Spinal cord (tissue), 10 donors: ENCODE measurements around the gene ADGRA3. TPM values are rescaled to one million over a fixed set of nuclear protein-coding genes. Genes with fewer than 3 reads are reported as not detected.

Experiments
- DNase-seq, 6 donors: peaks; one replicate each; pipeline versions ENCODE4 v3.0.0 to v3.0.0-alpha.2; 2013 to 2015; ENCODE audit warnings: low spot score in 6 of 6, low read depth in 4 of 6
- H3K27ac ChIP-seq: one replicate; pipeline ENCODE4 v1.5.1; 2013; ENCODE audit warnings: low read depth, low read length, control low read depth
- H3K27me3 ChIP-seq: one replicate; pipeline ENCODE4 v1.6.1; 2013; ENCODE audit warnings: low read length; ENCODE audit not compliant: control insufficient read depth, insufficient read depth
- H3K36me3 ChIP-seq: one replicate; pipeline ENCODE4 v1.6.1; 2013; ENCODE audit warnings: low read length; ENCODE audit not compliant: control insufficient read depth, insufficient read depth
- H3K4me1 ChIP-seq: one replicate; pipeline ENCODE4 v1.6.1; 2013; ENCODE audit warnings: low read length; ENCODE audit not compliant: control insufficient read depth, insufficient read depth
- H3K4me3 ChIP-seq: one replicate; pipeline ENCODE4 v1.5.1; 2013; ENCODE audit warnings: low read depth, low read length, control low read depth
- H3K9me3 ChIP-seq: one replicate; pipeline ENCODE4 v1.6.1; 2013; ENCODE audit warnings: low read length; ENCODE audit not compliant: control insufficient read depth, insufficient read depth
- WGBS: methylation state at CpG from one replicate; pipeline ENCODE4 v1.1.5; 2013; ENCODE audit warnings: missing lambda C conversion rate; ENCODE audit not compliant: insufficient coverage; 5-methylcytosine and 5-hydroxymethylcytosine counted together
- long read RNA-seq, 4 donors: transcript quantifications; one replicate each; lab custom pipeline, GENCODE V29; 2026
- polyA plus RNA-seq, 2 donors: library from polyadenylated mRNA; unstranded; fragments of 120-200 nt; gene quantifications; one replicate each; pipeline ENCODE4 v1.2.1, GENCODE V29; 2013; ENCODE audit not compliant: insufficient read length in 2 of 2
- total RNA-seq, 2 donors: library from RNA; depleted of rRNA in 1 of 2; stranded (reverse); fragments of 120-200 nt in 1 of 2; fragments of >200 nt in 1 of 2; gene quantifications; one replicate each; pipeline versions ENCODE4 v1.2.3 to v1.2.4, GENCODE V29; 2013 to 2014
- donor health status: healthy.

Gene ADGRA3, protein sequence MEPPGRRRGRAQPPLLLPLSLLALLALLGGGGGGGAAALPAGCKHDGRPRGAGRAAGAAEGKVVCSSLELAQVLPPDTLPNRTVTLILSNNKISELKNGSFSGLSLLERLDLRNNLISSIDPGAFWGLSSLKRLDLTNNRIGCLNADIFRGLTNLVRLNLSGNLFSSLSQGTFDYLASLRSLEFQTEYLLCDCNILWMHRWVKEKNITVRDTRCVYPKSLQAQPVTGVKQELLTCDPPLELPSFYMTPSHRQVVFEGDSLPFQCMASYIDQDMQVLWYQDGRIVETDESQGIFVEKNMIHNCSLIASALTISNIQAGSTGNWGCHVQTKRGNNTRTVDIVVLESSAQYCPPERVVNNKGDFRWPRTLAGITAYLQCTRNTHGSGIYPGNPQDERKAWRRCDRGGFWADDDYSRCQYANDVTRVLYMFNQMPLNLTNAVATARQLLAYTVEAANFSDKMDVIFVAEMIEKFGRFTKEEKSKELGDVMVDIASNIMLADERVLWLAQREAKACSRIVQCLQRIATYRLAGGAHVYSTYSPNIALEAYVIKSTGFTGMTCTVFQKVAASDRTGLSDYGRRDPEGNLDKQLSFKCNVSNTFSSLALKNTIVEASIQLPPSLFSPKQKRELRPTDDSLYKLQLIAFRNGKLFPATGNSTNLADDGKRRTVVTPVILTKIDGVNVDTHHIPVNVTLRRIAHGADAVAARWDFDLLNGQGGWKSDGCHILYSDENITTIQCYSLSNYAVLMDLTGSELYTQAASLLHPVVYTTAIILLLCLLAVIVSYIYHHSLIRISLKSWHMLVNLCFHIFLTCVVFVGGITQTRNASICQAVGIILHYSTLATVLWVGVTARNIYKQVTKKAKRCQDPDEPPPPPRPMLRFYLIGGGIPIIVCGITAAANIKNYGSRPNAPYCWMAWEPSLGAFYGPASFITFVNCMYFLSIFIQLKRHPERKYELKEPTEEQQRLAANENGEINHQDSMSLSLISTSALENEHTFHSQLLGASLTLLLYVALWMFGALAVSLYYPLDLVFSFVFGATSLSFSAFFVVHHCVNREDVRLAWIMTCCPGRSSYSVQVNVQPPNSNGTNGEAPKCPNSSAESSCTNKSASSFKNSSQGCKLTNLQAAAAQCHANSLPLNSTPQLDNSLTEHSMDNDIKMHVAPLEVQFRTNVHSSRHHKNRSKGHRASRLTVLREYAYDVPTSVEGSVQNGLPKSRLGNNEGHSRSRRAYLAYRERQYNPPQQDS (N-terminal part only)
- total RNA-seq (10 to 100 TPM; 44.5 to 57.4 TPM), polyA plus RNA-seq (10 to 100 TPM; 33.9 to 37.1 TPM)
- long read RNA-seq, donor 1, full-length matches to known transcripts: 5 of 5 reads
- long read RNA-seq, donor 1, partial matches to known transcripts: 0 of 5 reads
- long read RNA-seq, donor 1, other reads (novel, unspliced or antisense): 0 of 5 reads
- long read RNA-seq, donor 2, full-length matches to known transcripts: 2 of 2 reads
- long read RNA-seq, donor 2, partial matches to known transcripts: 0 of 2 reads
- long read RNA-seq, donor 2, other reads (novel, unspliced or antisense): 0 of 2 reads
- long read RNA-seq, donor 3, full-length matches to known transcripts: 1 of 1 reads
- long read RNA-seq, donor 3, partial matches to known transcripts: 0 of 1 reads
- long read RNA-seq, donor 3, other reads (novel, unspliced or antisense): 0 of 1 reads
- long read RNA-seq, donor 4, full-length matches to known transcripts: 7 of 7 reads
- long read RNA-seq, donor 4, partial matches to known transcripts: 0 of 7 reads
- long read RNA-seq, donor 4, other reads (novel, unspliced or antisense): 0 of 7 reads

DNA sequence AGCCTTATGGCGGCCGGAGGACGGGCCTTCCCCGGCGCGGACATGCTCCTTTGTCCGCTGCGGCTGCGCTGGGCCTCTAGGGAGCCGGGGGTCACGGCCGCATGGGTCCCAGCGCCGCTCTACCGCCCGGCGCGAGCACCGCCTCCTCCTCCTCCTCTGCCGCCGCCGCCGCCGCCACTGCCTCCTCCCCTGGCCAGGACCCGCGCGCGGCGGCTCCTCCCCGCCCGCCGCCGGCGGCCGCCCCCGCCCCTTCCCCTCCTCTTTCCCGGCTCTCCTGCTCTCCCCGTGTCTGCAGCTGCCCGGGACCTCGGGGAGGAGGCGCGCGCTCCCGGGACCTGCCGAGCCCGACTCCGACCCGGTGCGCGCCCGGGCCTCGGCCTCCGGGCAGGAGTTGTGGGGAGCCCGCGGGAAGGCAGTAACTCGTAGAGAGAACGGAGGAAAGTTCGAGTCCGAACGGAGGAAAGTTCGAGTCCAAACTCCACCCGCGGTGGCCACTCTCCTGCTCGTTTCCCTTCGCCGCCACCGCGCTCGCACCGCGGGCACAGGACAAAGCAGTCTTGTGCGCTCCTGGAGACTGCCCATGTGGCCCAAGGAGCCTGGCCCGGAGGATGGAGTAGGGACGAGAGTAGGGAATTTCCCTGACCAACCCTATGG, at the start of gene ADGRA3:
Gene ADGRA3, minus strand, starts transcription at position 179 of the 654 bp plus-strand sequence. CDS start 282 bp downstream, outside the sequence.
- 0% methylated on average over 68 of the region's 74 CpGs for WGBS
- Histone ChIP-seq H3K27ac (peak within 1 kb of the TSS; percentile 88), H3K27me3 (no peaks in the 10 kb centered on the region), H3K36me3 (no peaks in the 10 kb centered on the region), H3K4me1 (peaks cover 8% of the 10 kb centered on the region), H3K4me3 (peak within 1 kb of the TSS; percentile 70), H3K9me3 (no peaks in the 10 kb centered on the region)
- DNase-seq: peak in 5 of 6 donors; percentile 38 to 91 (median 62)

DNA sequence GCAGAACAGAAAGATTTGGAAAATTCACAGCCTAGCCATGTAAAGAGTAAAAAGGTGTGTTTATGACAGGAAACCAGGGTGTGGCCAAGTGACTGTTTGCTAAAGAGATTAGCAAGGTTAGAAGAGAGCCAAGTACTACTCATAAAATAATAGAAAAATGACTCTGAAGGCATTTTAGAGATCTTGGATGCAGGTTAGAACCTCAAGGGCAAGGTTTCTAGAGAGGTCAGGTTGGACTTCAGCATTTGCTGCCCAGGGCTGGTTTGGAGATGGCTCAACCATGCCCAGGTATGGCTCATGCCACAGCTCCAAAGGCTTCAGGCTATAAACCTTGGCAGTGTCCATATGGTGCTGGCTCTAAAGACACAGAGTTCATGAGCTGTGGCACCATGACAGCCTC, 40.6 kb upstream of the ADGRA3 start:
- Histone ChIP-seq H3K27ac (no peak overlapping the region), H3K36me3 (no peaks in the 10 kb centered on the region), H3K9me3 (no peaks in the 10 kb centered on the region), H3K4me1 (no peaks in the 10 kb centered on the region), H3K27me3 (no peaks in the 10 kb centered on the region), H3K4me3 (no peak overlapping the region)
- DNase-seq: no peak

DNA sequence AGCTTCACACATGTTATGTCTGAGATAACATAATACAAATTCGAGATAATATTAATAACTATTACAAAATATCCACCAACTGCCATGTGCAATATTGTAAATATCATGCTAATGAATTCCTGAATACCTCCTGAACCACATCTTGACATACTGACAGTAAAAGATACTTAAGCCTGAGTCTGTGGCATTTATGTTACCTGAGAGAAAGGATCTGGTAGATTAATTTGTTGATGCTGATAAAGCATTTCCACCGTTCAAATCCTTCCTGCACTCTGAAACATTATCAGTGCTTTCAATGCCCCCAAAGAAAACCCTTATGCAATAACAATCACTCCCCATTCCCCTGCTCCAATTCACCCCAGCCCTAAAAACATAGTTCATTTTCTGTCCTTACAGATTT, 38.8 kb upstream of the ADGRA3 start:
- Histone ChIP-seq H3K4me1 (no peaks in the 10 kb centered on the region), H3K9me3 (no peaks in the 10 kb centered on the region), H3K27ac (no peak overlapping the region), H3K4me3 (no peak overlapping the region), H3K27me3 (no peaks in the 10 kb centered on the region), H3K36me3 (no peaks in the 10 kb centered on the region)
- WGBS: no CpG with 5 or more reads among the region's 2 CpGs
- peak in 1 of 6 donors; percentile 8 for DNase-seq

DNA sequence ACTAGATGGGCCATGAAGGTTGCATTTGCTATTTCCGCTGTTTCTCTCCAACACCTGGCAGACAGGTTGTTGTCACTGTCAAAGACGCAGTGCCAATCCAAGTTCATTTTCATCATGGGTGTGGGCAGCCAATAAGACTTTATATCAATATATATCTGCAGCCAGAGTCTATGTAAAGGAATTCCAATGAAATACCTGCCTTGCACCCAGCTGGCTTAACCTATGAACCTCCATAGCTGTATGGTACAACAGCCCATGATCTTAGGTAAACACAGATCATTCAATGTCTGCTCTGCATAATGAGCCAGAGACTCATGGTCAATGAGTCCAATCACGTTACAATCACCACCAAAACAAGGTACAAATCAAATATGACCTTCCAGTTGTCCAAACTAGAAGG, 37.7 kb upstream of the ADGRA3 start:
- Histone ChIP-seq H3K27me3 (no peaks in the 10 kb centered on the region), H3K4me1 (no peaks in the 10 kb centered on the region), H3K4me3 (no peak overlapping the region), H3K9me3 (no peaks in the 10 kb centered on the region), H3K36me3 (no peaks in the 10 kb centered on the region), H3K27ac (no peak overlapping the region)
- no CpG with 5 or more reads among the region's 3 CpGs for WGBS
- no peak for DNase-seq

DNA sequence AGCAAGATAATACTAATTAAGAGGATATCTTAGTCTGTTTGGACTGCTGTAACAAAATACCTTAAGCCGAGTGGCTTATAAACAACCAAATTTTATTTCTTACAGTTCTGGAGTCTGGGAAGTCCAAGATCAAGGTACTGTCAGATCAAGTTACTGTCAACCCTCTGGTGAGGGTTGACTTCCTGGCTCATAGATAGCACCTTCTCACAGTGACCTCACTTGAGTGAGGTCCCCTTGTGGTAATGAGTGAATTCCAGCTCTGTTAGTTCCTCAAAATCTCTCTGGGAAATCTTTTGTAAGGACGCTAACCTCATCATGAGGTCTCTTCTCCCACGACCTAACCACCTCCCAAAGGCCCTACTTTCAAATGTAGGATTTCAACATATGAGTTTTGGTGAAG, 36.9 kb upstream of the ADGRA3 start:
- DNase-seq: no peak
- WGBS: no CpG with 5 or more reads among the region's 3 CpGs
- Histone ChIP-seq H3K9me3 (no peaks in the 10 kb centered on the region), H3K36me3 (no peaks in the 10 kb centered on the region), H3K4me1 (no peaks in the 10 kb centered on the region), H3K4me3 (no peak overlapping the region), H3K27ac (no peak overlapping the region), H3K27me3 (no peaks in the 10 kb centered on the region)

DNA sequence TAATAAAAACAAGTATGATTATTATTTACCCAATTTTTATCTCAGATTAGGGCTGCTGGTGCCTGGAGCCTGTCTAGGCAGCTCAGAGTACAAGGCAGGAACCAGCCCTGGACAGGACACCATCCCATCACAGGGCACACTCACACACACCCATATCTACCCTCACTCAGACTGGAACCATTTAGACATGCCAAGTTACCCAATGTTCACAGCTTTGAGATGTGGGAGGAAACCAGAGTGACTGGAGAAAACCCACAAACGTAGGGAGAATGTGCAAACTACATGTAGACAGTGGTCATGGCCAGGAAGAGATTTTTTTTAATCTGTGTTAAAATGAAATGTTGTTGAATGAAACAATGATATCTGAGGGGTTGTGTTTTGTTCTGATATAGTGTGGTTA, 35.7 kb upstream of the ADGRA3 start:
- Histone ChIP-seq H3K9me3 (no peaks in the 10 kb centered on the region), H3K27ac (no peak overlapping the region), H3K4me1 (no peaks in the 10 kb centered on the region), H3K27me3 (no peaks in the 10 kb centered on the region), H3K36me3 (no peaks in the 10 kb centered on the region), H3K4me3 (no peak overlapping the region)
- DNase-seq: no peak
- 89% methylated on average over 1 of the region's 1 CpG for WGBS

DNA sequence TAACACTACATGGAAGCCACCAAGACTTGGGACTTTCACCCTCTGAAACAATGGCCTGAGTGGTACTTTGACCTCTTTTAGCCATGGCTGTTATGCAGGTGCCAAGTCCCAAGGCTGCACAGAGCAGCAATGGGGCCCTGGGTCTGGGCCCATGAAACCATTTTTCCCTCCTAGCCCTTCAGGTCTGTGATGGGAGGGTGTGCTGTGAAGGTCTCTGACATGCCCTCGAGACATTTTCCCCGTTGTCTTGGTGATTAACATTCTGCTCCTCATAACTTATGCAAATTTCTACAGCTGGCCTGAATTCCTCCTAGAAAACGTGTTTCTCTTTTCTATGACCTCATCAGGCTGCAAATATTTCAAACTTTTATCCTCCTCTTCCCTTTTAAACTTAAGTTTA, 30.4 kb upstream of the ADGRA3 start:
- no peak for DNase-seq
- Histone ChIP-seq H3K9me3 (no peaks in the 10 kb centered on the region), H3K27me3 (no peaks in the 10 kb centered on the region), H3K27ac (no peak overlapping the region), H3K4me1 (no peaks in the 10 kb centered on the region), H3K36me3 (no peaks in the 10 kb centered on the region), H3K4me3 (no peak overlapping the region)
- WGBS: 67% methylated on average over 2 of the region's 3 CpGs

DNA sequence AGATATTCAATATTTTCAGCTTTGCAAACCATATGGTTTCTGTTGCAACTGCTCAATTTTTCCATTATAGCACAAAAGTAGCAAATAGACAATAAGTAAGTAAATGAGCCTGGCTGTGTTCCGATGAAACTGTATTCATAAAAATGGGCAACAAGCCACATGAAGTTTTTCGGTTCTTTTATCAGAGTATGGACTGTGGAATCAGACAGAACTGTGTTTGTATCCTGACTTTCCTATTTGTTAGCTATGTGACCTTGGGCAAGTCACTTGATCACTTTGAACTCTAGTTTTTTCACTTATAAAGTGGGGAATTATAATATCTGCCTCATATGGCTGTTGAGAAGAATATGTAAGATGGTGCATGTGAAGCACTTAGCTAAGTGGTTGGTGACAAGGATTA, 23.4 kb upstream of the ADGRA3 start:
- H3K9me3 ChIP-seq: peaks cover 9% of the 10 kb centered on the region
- H3K27me3 ChIP-seq: no peaks in the 10 kb centered on the region
- 94% methylated on average over 2 of the region's 2 CpGs for WGBS
- no peaks in the 10 kb centered on the region for H3K4me1 ChIP-seq
- H3K27ac ChIP-seq: no peak overlapping the region
- H3K36me3 ChIP-seq: no peaks in the 10 kb centered on the region
- no peak overlapping the region for H3K4me3 ChIP-seq
- no peak for DNase-seq
